Endothelial cell of umbilical vein (primary cell): ENCODE results near the gene GJB4. TPM values are rescaled to one million over a fixed set of nuclear protein-coding genes. Genes with fewer than 3 reads are reported as not detected.

Experiments
- BruUV-seq: library from RNA; stranded (reverse); fragments of 400-500 nt; replicated peaks from 2 replicates; lab custom pipeline; 2021; lab: Mats Ljungman, UMichigan
- CTCF ChIA-PET: fragments of 300-600, 350-600 bp; sonication (Branson Sonifier 250); formaldehyde crosslinking; loops from one replicate; lab custom pipeline; 2021; ENCODE audit warnings: antibody characterized with exemption, inconsistent platforms; lab: Charles Lee
- POLR2A ChIA-PET: fragments of 300-600, 350-600 bp; sonication (Branson Sonifier 250); formaldehyde crosslinking; loops from one replicate; lab custom pipeline; 2021; ENCODE audit warnings: antibody characterized with exemption, inconsistent platforms; lab: Charles Lee
- DNase-seq: peaks from one replicate; pipeline ENCODE4 v3.0.0-alpha.2; 2011; ENCODE audit warnings: low read depth, low spot score
- FAIRE-seq: peaks from 2 replicates; lab custom pipeline; 2011; peaks lifted over from hg19 to GRCh38; lab: Jason Lieb, UNC
- H2AFZ ChIP-seq: 2 replicates; pipeline ENCODE4 v1.6.0; 2012; ENCODE audit warnings: low read depth, low read length, control low read depth, inconsistent platforms
- H3K27ac ChIP-seq: 2 replicates; pipeline ENCODE4 v1.5.1; 2011; ENCODE audit warnings: low read depth, mild to moderate bottlenecking, control low read depth, low read length, moderate library complexity; ENCODE audit not compliant: insufficient read depth
- H3K27me3 ChIP-seq, 2 experiments: 2 replicates each; pipeline versions ENCODE4 v1.6.0 to v1.6.1; 2011; ENCODE audit warnings: low read length in 2 of 2, mixed read lengths in 1 of 2; ENCODE audit not compliant: control insufficient read depth in 2 of 2, insufficient read depth in 2 of 2
- H3K36me3 ChIP-seq, 2 experiments: 2 replicates in 1 of 2; 3 replicates in 1 of 2; pipeline ENCODE4 v1.5.1; 2011; ENCODE audit warnings: low read length in 2 of 2, mild to moderate bottlenecking in 1 of 2, moderate library complexity in 1 of 2; ENCODE audit not compliant: control insufficient read depth in 2 of 2, insufficient read depth in 2 of 2; ENCODE audit errors: extremely low read depth in 1 of 2
- H3K4me1 ChIP-seq: 3 replicates; pipeline ENCODE4 v1.5.1; 2011; ENCODE audit warnings: mild to moderate bottlenecking, low read length; ENCODE audit not compliant: control insufficient read depth, insufficient read depth; ENCODE audit errors: extremely low read depth
- H3K4me2 ChIP-seq: 2 replicates; pipeline ENCODE4 v1.6.1; 2011; ENCODE audit warnings: low read length, control low read depth, mixed read lengths; ENCODE audit not compliant: insufficient read depth
- H3K4me3 ChIP-seq, 3 experiments: fragments of 200-600 bp in 1 of 3; sonication (generic), shearing (Covaris generic) in 1 of 3; replicated peaks in 1 of 3; 2 replicates each; pipeline ENCODE4 v1.5.1; 2011 to 2016; ENCODE audit warnings: control low read depth in 3 of 3, low read length in 3 of 3, mild to moderate bottlenecking in 2 of 3, inconsistent platforms in 1 of 3, low read depth in 1 of 3, moderate library complexity in 1 of 3; ENCODE audit not compliant: insufficient read depth in 1 of 3
- H3K79me2 ChIP-seq: 2 replicates; pipeline ENCODE4 v1.6.0; 2012; ENCODE audit warnings: low read length, inconsistent platforms; ENCODE audit not compliant: control insufficient read depth, insufficient read depth
- H3K9ac ChIP-seq: replicated peaks from 2 replicates; pipeline ENCODE3; 2011; ENCODE audit warnings: low read length, control low read depth; ENCODE audit not compliant: insufficient read depth; ENCODE audit errors: extremely low read depth
- H3K9me1 ChIP-seq: replicated peaks from 3 replicates; pipeline ENCODE4 v1.6.0; 2011; ENCODE audit warnings: mild to moderate bottlenecking, low read length; ENCODE audit not compliant: control insufficient read depth, insufficient read depth; ENCODE audit errors: extremely low read depth
- H3K9me3 ChIP-seq: replicated peaks from 2 replicates; pipeline ENCODE4 v1.5.1; 2012; ENCODE audit warnings: low read length, inconsistent platforms; ENCODE audit not compliant: control insufficient read depth, insufficient read depth
- H4K20me1 ChIP-seq: replicated peaks from 2 replicates; pipeline ENCODE3; 2011; ENCODE audit warnings: mild to moderate bottlenecking, low read length; ENCODE audit not compliant: control insufficient read depth, insufficient read depth; ENCODE audit errors: extremely low read depth
- FOS ChIP-seq: IDR thresholded peaks from 2 replicates; pipeline ENCODE4 v1.6.1; 2011; ENCODE audit warnings: mild to moderate bottlenecking, low read length, moderate library complexity, borderline replicate concordance; ENCODE audit not compliant: insufficient read depth
- GATA2 ChIP-seq: IDR thresholded peaks from 2 replicates; pipeline ENCODE4 v1.7.0; 2011; ENCODE audit warnings: low read depth, mild to moderate bottlenecking, moderate library complexity, mixed read lengths, low read length; ENCODE audit not compliant: insufficient read length, insufficient read depth
- MYC ChIP-seq: IDR thresholded peaks from one replicate; pipeline ENCODE4 v1.6.1; 2011; ENCODE audit warnings: mild to moderate bottlenecking, low read depth, low read length
- POLR2A ChIP-seq: IDR thresholded peaks from 2 replicates; pipeline ENCODE4 v1.6.1; 2012; ENCODE audit warnings: low read depth, mild to moderate bottlenecking, control low read depth, low read length
- POLR2AphosphoS5 ChIP-seq: IDR thresholded peaks from 2 replicates; pipeline ENCODE4 v1.6.1; 2012; ENCODE audit warnings: low read depth, mild to moderate bottlenecking, control low read depth, low read length, moderate library complexity; ENCODE audit not compliant: insufficient read depth
- dilution Hi-C: fragments of 300-500 bp; cut with MboI; formaldehyde crosslinking; loops from one replicate; pipeline ENCODE4 v1.15.0; 2019; ENCODE audit warnings: low sequenced_read_pairs; ENCODE audit not compliant: extremely low pct_ligation_motif_present
- intact Hi-C: fragments of 100-400 bp; cut with micrococcal nuclease; formaldehyde crosslinking; loops from one replicate; pipeline ENCODE4 v1.10.0; 2022
- polyA plus RNA-seq, 4 experiments: library from polyadenylated mRNA; depleted of rRNA in 3 of 4; stranded (reverse) in 3 of 4; unstranded in 1 of 4; fragments of >200 nt; gene quantifications; 2 replicates each; pipeline versions ENCODE4 v1.2.1 to v1.2.3, GENCODE V29; 2011 to 2012; ENCODE audit warnings: missing spikeins in 1 of 4
- total RNA-seq: library from RNA; stranded (reverse); gene quantifications from 2 replicates; pipeline ENCODE4 v1.2.3, GENCODE V29; 2021
- TF ChIP-seq, protein P1 (sequence below): IDR thresholded peaks from 2 replicates; pipeline ENCODE4 v1.6.1; 2011; ENCODE audit not compliant: insufficient read depth, insufficient read length
- TF ChIP-seq, protein P2 (sequence below), 2 donors: IDR thresholded peaks; 1 replicate in 1 of 2; 2 replicates in 1 of 2; pipeline ENCODE4 v1.5.1; 2011; ENCODE audit warnings: low read length in 2 of 2, mild to moderate bottlenecking in 2 of 2, moderate library complexity in 2 of 2, control low read depth in 1 of 2, inconsistent platforms in 1 of 2, low read depth in 1 of 2; ENCODE audit not compliant: insufficient read depth in 1 of 2; ENCODE audit errors: extremely low read depth in 1 of 2

Gene GJB4
- total and polyA plus RNA-seq, 2 donors (not counting 3 experiments of a cell fraction or from before 2014, with no cell fraction given) = not detected

DNA sequence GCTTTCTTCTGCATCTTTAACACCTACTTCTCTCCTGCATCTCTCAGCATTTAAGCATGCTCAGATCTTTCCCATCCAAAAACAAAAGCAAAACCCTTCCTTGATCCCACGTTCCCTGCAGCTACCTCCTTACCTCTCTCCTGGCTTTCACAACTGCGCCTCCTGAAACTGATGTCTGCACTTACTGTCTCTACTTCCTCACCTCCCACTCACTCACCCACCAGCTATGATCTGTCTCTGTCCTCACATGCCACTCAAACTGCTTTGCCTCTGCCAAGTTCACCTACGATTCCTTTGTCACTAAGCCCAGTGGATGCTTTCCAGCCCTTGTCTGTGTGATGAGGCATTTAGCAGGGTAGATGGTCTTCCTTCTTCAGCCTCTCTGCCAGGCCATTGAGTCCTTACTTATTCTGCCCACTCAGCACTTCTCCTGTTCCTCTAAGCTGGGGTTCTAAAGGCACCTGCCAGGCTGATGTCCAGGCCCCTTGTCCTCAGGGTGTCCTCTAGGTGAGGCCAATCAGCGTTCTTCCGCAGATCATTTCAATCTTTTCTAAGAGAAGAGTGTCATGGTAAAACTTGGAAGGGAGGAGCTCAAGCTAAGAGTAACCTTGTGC, 11.5 kb downstream of the GJB4 start:
- TF ChIP-seq GATA2 (no peak), POLR2A (no peak), POLR2AphosphoS5 (no peak), FOS (no peak), MYC (no peak)
- TF ChIP-seq, protein P1, sequence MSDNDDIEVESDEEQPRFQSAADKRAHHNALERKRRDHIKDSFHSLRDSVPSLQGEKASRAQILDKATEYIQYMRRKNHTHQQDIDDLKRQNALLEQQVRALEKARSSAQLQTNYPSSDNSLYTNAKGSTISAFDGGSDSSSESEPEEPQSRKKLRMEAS = no peak
- TF ChIP-seq, protein P2, sequence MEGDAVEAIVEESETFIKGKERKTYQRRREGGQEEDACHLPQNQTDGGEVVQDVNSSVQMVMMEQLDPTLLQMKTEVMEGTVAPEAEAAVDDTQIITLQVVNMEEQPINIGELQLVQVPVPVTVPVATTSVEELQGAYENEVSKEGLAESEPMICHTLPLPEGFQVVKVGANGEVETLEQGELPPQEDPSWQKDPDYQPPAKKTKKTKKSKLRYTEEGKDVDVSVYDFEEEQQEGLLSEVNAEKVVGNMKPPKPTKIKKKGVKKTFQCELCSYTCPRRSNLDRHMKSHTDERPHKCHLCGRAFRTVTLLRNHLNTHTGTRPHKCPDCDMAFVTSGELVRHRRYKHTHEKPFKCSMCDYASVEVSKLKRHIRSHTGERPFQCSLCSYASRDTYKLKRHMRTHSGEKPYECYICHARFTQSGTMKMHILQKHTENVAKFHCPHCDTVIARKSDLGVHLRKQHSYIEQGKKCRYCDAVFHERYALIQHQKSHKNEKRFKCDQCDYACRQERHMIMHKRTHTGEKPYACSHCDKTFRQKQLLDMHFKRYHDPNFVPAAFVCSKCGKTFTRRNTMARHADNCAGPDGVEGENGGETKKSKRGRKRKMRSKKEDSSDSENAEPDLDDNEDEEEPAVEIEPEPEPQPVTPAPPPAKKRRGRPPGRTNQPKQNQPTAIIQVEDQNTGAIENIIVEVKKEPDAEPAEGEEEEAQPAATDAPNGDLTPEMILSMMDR (IDR thresholded peaks at IDR 0.05; ENCODE audit: extremely low read depth in 1 of 2, insufficient read depth in 1 of 2, low read depth in 1 of 2, low read length in 2 of 2) = no peak
- Histone ChIP-seq H3K79me2 (no peaks in the 10 kb centered on the region), H2AFZ (no peak overlapping the region), H3K4me1 (no peaks in the 10 kb centered on the region), H3K9me1 (no peaks in the 10 kb centered on the region), H3K9me3 (no peaks in the 10 kb centered on the region), H3K27me3 (no peaks in the 10 kb centered on the region), H3K36me3 (no peaks in the 10 kb centered on the region), H3K4me3 (no peak overlapping the region), H3K9ac (no peak overlapping the region), H3K27ac (no peak overlapping the region), H4K20me1 (no peaks in the 10 kb centered on the region), H3K4me2 (no peak overlapping the region)
- dilution Hi-C loops (no loop called here), intact Hi-C loops (no loop called here)
- ChIA-PET POLR2A (no interaction called here), CTCF (interaction anchor here (1.6 kb wide), 1 partner anchor 28 kb away, joined by 7 read pairs; no protein-coding TSS in a partner anchor)
- DNase-seq (no peak), FAIRE-seq (no peak)
- BruUV-seq = no TSS peak
